Vagina (tissue), 2 donors: ENCODE results near the gene PRTN3. TPM values are rescaled to one million over a fixed set of nuclear protein-coding genes. Genes with fewer than 3 reads are reported as not detected.
"Not testable (repeated sequence)": the region's sequence is repeated elsewhere in the genome, so short reads cannot be mapped to it uniquely, and the experiment has no call there.

Experiments used
- DNase-seq, 2 donors: peaks; one replicate each; pipeline ENCODE4 v3.0.0-alpha.2; 2017; ENCODE audit errors: extremely low spot score in 2 of 2
- H3K27ac ChIP-seq: fragments of 200-600 bp; sonication (generic); one replicate; pipeline ENCODE4 v1.5.1; 2019
- H3K27me3 ChIP-seq: fragments of 200-600 bp; sonication (generic); one replicate; pipeline ENCODE4 v1.5.1; 2019
- H3K36me3 ChIP-seq, 2 donors: fragments of 200-600 bp; sonication (generic); one replicate each; pipeline ENCODE4 v1.5.1; 2017 to 2019
- H3K4me1 ChIP-seq: fragments of 200-600 bp; sonication (generic); one replicate; pipeline ENCODE4 v1.5.1; 2019
- H3K4me3 ChIP-seq, 2 donors: fragments of 200-600 bp; sonication (generic); 1 replicate in 1 of 2; 2 replicates in 1 of 2; pipeline ENCODE4 v1.5.1; 2016 to 2019
- H3K9me3 ChIP-seq: fragments of 200-600 bp; sonication (generic); one replicate; pipeline ENCODE4 v1.5.1; 2019
- POLR2A ChIP-seq, 2 donors: fragments of 450-650 bp; IDR thresholded peaks; one replicate each; pipeline ENCODE4 v1.6.1; 2017; ENCODE audit warnings: antibody characterized with exemption in 2 of 2, mild to moderate bottlenecking in 2 of 2, moderate library complexity in 2 of 2
- POLR2AphosphoS5 ChIP-seq, 2 donors: sonication (generic); formaldehyde crosslinking; IDR thresholded peaks; one replicate each; pipeline ENCODE4 v1.9.0; 2017; ENCODE audit warnings: antibody characterized with exemption in 2 of 2, mild to moderate bottlenecking in 2 of 2, low read depth in 1 of 2; ENCODE audit not compliant: insufficient read depth in 1 of 2
- intact Hi-C: fragments of 100-400 bp; cut with DNase I; formaldehyde crosslinking; loops from one replicate; pipeline ENCODE4 v1.15.1; 2023
- total RNA-seq: library from RNA; depleted of rRNA; stranded (reverse); fragments of >200 nt; gene quantifications from one replicate; pipeline ENCODE4 v1.2.3, GENCODE V29; 2016
- TF ChIP-seq, protein P1 (sequence below), 3 experiments: fragments of 450-650 bp in 2 of 3; fragments of 200-600 bp in 1 of 3; sonication (generic) in 1 of 3; IDR thresholded peaks; one replicate each; pipeline ENCODE4 v1.5.1; 2017 to 2019; ENCODE audit warnings: antibody characterized with exemption in 3 of 3, mild to moderate bottlenecking in 2 of 3, moderate library complexity in 2 of 3

PRTN3 gene
- total RNA-seq, 1 donor from 2014 or later = not detected

DNA sequence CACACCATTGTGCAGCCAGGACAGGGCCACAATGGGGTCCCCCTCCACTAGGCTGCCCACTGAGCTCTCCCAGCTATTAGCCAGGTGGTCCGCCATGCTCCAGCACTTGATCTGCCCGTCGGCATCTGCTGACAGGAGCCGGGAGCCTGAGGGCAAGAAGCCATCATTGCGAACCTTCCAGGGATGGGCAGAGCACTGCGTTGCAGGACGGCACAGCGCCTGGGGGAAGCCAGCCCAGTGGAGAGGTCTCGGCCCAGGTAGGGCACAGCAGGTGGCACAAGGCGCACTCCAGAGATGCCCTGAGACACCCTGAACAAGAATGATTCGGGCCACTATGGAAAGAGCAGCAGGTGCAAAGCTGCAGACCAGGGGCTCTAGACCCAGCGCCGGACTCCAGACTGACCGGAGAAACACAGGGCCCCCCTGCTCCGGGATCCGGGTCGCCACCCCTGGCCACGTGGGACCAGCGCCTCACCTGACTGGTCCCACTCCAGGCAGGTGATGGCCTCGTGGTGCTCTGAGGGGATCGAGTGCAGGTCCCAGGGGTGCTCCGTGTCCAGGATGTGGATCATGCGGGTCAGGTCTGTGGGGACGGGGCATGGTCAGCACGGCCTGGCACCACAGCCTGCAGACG is 49.0 kb downstream of the PRTN3 start:
- Histone ChIP-seq H3K27ac (no peak overlapping the region), H3K36me3 (peaks cover 0 to 45% of the 10 kb centered on the region in 2 donors), H3K9me3 (no peaks in the 10 kb centered on the region), H3K4me3 (no peak overlapping the region), H3K27me3 (no peaks in the 10 kb centered on the region), H3K4me1 (peaks cover 23% of the 10 kb centered on the region)
- intact Hi-C loops = no loop called here
- no peak for DNase-seq
- no peak for TF ChIP-seq POLR2AphosphoS5 (IDR thresholded peaks at IDR 0.05; ENCODE audit: insufficient read depth in 1 of 2, low read depth in 1 of 2)
- no peak for TF ChIP-seq POLR2A (IDR thresholded peaks at IDR 0.05)
- TF ChIP-seq, protein P1, sequence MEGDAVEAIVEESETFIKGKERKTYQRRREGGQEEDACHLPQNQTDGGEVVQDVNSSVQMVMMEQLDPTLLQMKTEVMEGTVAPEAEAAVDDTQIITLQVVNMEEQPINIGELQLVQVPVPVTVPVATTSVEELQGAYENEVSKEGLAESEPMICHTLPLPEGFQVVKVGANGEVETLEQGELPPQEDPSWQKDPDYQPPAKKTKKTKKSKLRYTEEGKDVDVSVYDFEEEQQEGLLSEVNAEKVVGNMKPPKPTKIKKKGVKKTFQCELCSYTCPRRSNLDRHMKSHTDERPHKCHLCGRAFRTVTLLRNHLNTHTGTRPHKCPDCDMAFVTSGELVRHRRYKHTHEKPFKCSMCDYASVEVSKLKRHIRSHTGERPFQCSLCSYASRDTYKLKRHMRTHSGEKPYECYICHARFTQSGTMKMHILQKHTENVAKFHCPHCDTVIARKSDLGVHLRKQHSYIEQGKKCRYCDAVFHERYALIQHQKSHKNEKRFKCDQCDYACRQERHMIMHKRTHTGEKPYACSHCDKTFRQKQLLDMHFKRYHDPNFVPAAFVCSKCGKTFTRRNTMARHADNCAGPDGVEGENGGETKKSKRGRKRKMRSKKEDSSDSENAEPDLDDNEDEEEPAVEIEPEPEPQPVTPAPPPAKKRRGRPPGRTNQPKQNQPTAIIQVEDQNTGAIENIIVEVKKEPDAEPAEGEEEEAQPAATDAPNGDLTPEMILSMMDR (IDR thresholded peaks at IDR 0.05) = no peak

GRCh38 chr19:890831-891230 is 50.0 kb downstream of the PRTN3 start:
- H3K4me3 ChIP-seq = no peak overlapping the region
- no peak overlapping the region for H3K27ac ChIP-seq
- TF ChIP-seq, protein P1 (IDR thresholded peaks at IDR 0.05) = no peak
- TF ChIP-seq POLR2AphosphoS5 (IDR thresholded peaks at IDR 0.05; ENCODE audit: insufficient read depth in 1 of 2, low read depth in 1 of 2) (no peak), POLR2A (IDR thresholded peaks at IDR 0.05) (no peak)
- H3K36me3 ChIP-seq = peaks cover 0 to 35% of the 10 kb centered on the region in 2 donors
- intact Hi-C loops = no loop called here
- no peaks in the 10 kb centered on the region for H3K9me3 ChIP-seq
- H3K4me1 ChIP-seq = peaks cover 23% of the 10 kb centered on the region
- H3K27me3 ChIP-seq = no peaks in the 10 kb centered on the region
- DNase-seq = no peak

- not testable (repeated sequence) for DNase-seq, H3K9me3 ChIP-seq
Observed at GRCh38 chr19:891421-892200, 50.8 kb downstream of the PRTN3 start.

DNA sequence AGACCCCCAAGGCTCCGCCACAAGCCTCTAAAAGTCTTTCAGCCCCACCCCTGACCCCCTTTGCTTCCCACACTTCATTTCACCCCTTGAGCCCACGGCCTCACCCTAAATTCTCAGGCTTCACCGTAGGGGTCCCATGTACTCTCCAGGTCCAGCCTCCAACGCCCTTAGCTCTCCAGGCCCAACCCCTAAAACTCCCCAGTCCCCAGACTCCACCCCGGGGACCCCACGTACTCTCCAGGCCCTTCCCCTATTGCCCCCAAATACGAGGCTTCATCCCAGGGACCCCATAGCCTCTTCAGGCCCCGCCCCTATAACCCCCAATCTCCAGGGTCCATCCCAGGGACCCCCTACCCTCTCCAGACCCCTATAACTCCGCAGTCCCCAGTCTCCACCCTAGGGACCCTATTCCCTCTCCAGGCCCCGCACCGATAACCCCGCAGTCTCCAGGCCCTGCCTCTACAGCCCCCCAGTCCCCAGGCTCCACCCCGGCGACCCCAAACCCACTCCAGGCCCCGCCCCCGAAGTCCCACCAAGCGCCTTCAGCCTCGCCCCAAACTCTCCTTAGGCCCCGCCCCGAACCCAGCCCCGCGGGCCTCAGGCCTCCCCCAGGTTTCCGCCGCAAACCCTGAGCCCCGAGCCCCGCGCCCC is 51.6 kb downstream of the PRTN3 start:
- DNase-seq = no peak
- peaks cover 23% of the 10 kb centered on the region for H3K4me1 ChIP-seq
- H3K27ac ChIP-seq = peak overlapping the region; percentile 93
- H3K36me3 ChIP-seq = peaks cover 0 to 31% of the 10 kb centered on the region in 2 donors
- TF ChIP-seq POLR2A (IDR thresholded peaks at IDR 0.05) = no peak
- TF ChIP-seq, protein P1 (IDR thresholded peaks at IDR 0.05) = no peak
- no peak for TF ChIP-seq POLR2AphosphoS5 (IDR thresholded peaks at IDR 0.05; ENCODE audit: insufficient read depth in 1 of 2, low read depth in 1 of 2)
- no peaks in the 10 kb centered on the region for H3K9me3 ChIP-seq
- H3K4me3 ChIP-seq = peak overlapping the region; percentile 81 to 96
- H3K27me3 ChIP-seq = no peaks in the 10 kb centered on the region
- intact Hi-C loops = no loop called here

More at GRCh38 chr19:891421-892200, 50.8 kb downstream of the PRTN3 start:
- Histone ChIP-seq H3K36me3 (peaks cover 0 to 27% of the 10 kb centered on the region in 2 donors), H3K4me1 (peaks cover 23% of the 10 kb centered on the region), H3K4me3 (peak overlapping the region; percentile 81 to 96), H3K27ac (peak overlapping the region; percentile 93)
- intact Hi-C loops, H3K27me3 ChIP-seq: not testable (repeated sequence)

DNA sequence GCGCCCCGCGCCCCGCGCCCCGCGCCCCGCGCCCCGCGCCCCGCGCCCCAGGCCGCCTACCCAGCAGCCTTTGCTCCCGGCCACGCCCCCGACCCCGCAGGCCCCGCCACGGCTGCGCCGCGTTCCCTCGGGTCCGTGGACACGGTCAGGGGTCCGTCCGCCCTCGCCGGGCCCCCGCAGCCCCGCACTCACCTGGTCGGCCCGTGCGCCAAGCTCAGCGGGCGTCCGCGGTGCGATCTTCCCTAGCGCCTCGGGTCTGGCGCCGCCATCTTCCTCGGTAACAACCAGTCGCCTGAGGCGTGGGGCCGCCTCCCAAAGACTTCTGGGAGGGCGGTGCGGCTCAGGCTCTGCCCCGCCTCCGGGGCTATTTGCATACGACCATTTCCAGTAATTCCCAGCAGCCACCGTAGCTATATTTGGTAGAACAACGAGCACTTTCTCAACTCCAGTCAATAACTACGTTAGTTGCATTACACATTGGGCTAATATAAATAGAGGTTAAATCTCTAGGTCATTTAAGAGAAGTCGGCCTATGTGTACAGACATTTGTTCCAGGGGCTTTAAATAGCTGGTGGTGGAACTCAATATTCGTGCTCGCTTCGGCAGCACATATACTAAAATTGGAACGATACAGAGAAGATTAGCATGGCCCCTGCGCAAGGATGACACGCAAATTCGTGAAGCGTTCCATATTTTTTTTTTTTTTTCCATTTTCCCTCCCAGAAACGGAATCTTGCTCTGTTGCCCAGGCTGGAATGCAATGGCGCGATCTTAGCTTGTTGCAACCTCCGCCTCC is 52.3 kb downstream of the PRTN3 start, which contains the start of the genes MED16 and RNU6-9:
TSS of gene MED16 (minus strand) at position 294 of the 796 bp plus-strand sequence. CDS start 2,056 bp downstream, outside the sequence.
TSS of gene RNU6-9 (plus strand) at position 591 of the 796 bp plus-strand sequence.
- H3K4me1 ChIP-seq = peaks cover 23% of the 10 kb centered on the region
- peaks cover 0 to 29% of the 10 kb centered on the region in 2 donors for H3K36me3 ChIP-seq
- DNase-seq = peak in 1 of 2 donors; percentile 93
- peak within 1 kb of the TSS; percentile 93 for H3K27ac ChIP-seq
- TF ChIP-seq, protein P1 (IDR thresholded peaks at IDR 0.05) = no peak
- TF ChIP-seq POLR2A (IDR thresholded peaks at IDR 0.05) = peak in 1 of 2 donors; percentile 60
- peak; percentile 88 to 95 for TF ChIP-seq POLR2AphosphoS5 (IDR thresholded peaks at IDR 0.05; ENCODE audit: insufficient read depth in 1 of 2, low read depth in 1 of 2)
- no peaks in the 10 kb centered on the region for H3K27me3 ChIP-seq
- peak within 1 kb of the TSS; percentile 81 to 96 for H3K4me3 ChIP-seq
- H3K9me3 ChIP-seq = no peaks in the 10 kb centered on the region
- intact Hi-C loops = no loop called here
